Breast epithelium (tissue), 4 donors: ENCODE results near the gene ITPRID1. TPM values are rescaled to one million over a fixed set of nuclear protein-coding genes. Genes with fewer than 3 reads are reported as not detected.

ENCODE experiments used
- DNase-seq, 2 donors: peaks; one replicate each; pipeline ENCODE4 v3.0.0-alpha.2; 2019; ENCODE audit warnings: low spot score in 2 of 2
- H3K27ac ChIP-seq, 2 donors: fragments of 200-600 bp; sonication (generic) in 1 of 2; one replicate each; pipeline ENCODE4 v1.5.1; 2016 to 2019; ENCODE audit warnings: mild to moderate bottlenecking in 1 of 2
- H3K27me3 ChIP-seq, 2 donors: fragments of 200-600 bp; sonication (generic) in 1 of 2; one replicate each; pipeline versions ENCODE4 v1.5.1 to v1.6.0; 2017 to 2019; ENCODE audit warnings: control low read depth in 1 of 2, mild to moderate bottlenecking in 1 of 2
- H3K36me3 ChIP-seq: fragments of 200-600 bp; one replicate; pipeline ENCODE4 v1.5.1; 2019
- H3K4me1 ChIP-seq, 2 donors: fragments of 200-600 bp; sonication (generic); one replicate each; pipeline ENCODE4 v1.5.1; 2016 to 2019; ENCODE audit warnings: control low read depth in 1 of 2
- H3K4me3 ChIP-seq, 3 donors: fragments of 200-600 bp; sonication (generic); 1 replicate in 2 of 3; 2 replicates in 1 of 3; pipeline ENCODE4 v1.5.1; 2016 to 2019; ENCODE audit warnings: mild to moderate bottlenecking in 3 of 3, moderate library complexity in 2 of 3
- H3K9me3 ChIP-seq, 2 donors: fragments of 200-600 bp; sonication (generic) in 1 of 2; one replicate each; pipeline ENCODE4 v1.5.1; 2016 to 2019; ENCODE audit warnings: control low read depth in 1 of 2
- CTCF ChIP-seq, 3 donors: fragments of 450-650 bp; IDR thresholded peaks; one replicate each; pipeline ENCODE4 v1.5.1; 2016 to 2017; ENCODE audit warnings: antibody characterized with exemption in 3 of 3, mild to moderate bottlenecking in 3 of 3, moderate library complexity in 3 of 3
- POLR2A ChIP-seq: fragments of 450-650 bp; IDR thresholded peaks from one replicate; pipeline ENCODE4 v1.6.1; 2016; ENCODE audit warnings: antibody characterized with exemption, mild to moderate bottlenecking, moderate library complexity
- POLR2AphosphoS5 ChIP-seq, 3 donors: sonication (generic); formaldehyde crosslinking; IDR thresholded peaks; one replicate each; pipeline ENCODE4 v1.6.1; 2017; ENCODE audit warnings: antibody characterized with exemption in 3 of 3
- intact Hi-C: fragments of 100-400 bp; cut with DNase I; formaldehyde crosslinking; loops from one replicate; pipeline ENCODE4 v1.15.1; 2023; ENCODE audit warnings: low total_unique reads
- total RNA-seq, 3 donors: library from RNA; depleted of rRNA; stranded (reverse); fragments of >200 nt; gene quantifications; one replicate each; pipeline ENCODE4 v1.1.0, GENCODE V29; 2016

The ITPRID1 gene
- total RNA-seq, 3 donors from 2014 or later = 1.6 to 2.6 TPM; not detected in 1

DNA sequence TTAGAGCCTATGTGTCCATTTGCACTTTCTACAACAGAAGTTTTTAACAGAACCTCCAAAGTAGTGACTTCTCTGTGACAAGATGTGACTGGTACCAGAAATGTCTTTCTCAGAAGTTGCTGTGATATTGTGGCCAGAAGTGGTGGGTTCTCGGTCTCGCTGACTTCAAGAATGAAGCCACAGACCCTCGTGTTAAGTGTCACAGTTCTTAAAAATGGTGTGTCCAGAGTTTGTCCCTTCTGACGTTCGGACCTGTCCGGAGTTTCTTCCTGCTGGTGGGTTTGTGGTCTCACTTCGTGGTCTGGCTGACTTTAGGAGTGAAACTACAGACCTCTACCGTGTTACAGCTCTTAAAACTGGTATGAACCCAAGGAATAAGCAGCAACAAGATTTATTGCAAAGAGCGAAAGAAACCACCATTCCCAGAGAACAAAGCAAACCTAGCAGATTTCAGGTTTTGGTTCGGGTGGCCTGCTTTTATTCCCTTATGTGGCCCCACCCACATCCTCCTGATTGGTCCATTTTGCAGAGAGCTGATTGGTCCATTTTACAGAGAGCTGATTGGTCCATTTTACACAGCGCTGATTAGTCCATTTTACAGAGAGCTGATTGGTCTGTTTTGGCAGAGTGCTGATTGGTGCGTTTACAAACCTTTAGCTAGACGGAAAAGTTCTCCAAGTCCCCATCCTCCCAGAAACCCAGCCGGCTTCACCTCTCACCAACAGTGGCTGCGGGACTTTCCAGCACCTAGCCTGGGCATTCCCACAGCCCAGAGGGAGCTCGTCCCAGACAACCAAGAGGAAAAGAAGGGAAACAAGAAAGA lies 3.0 kb downstream of the ITPRID1 start:
- Histone ChIP-seq H3K36me3 (no peaks in the 10 kb centered on the region), H3K4me1 (no peaks in the 10 kb centered on the region), H3K9me3 (no peaks in the 10 kb centered on the region), H3K27ac (no peak overlapping the region), H3K27me3 (no peaks in the 10 kb centered on the region), H3K4me3 (no peak overlapping the region)
- intact Hi-C loops = no loop called here
- no peak for DNase-seq
- TF ChIP-seq POLR2A (no peak), CTCF (IDR thresholded peaks at IDR 0.05) (no peak), POLR2AphosphoS5 (IDR thresholded peaks at IDR 0.05) (no peak)

- H3K9me3 ChIP-seq = no peaks in the 10 kb centered on the region
- no peak for TF ChIP-seq POLR2AphosphoS5 (IDR thresholded peaks at IDR 0.05)
- TF ChIP-seq CTCF (IDR thresholded peaks at IDR 0.05) = no peak
- TF ChIP-seq POLR2A = no peak
- H3K27me3 ChIP-seq = no peaks in the 10 kb centered on the region
- no peak overlapping the region for H3K4me3 ChIP-seq
- H3K36me3 ChIP-seq = no peaks in the 10 kb centered on the region
- H3K4me1 ChIP-seq = no peaks in the 10 kb centered on the region
- H3K27ac ChIP-seq = no peak overlapping the region
- DNase-seq = no peak
- intact Hi-C loops = no loop called here
These were observed 3.6 kb downstream of the ITPRID1 start for GRCh38 chr7:31517513-31517912.

DNA sequence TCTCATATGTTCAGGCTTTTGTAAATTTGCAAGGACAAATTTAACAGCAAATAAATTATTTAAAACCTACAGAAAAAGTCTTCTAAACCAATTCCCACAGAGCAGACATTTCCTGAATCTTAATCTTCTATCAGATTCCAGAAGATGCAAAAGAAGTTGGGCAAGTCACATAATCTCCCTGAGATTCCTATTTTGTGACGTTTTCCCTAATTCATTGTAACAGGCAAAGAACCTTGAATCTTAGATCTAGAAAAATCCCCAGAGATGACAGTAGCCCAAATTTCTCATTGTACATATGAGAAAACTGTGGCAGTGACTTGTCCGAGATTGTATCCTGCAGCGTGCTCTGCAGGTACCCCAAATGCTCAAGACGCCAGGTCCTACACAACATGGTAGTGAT lies 4.9 kb downstream of the ITPRID1 start:
- DNase-seq = no peak
- H3K4me1 ChIP-seq = no peaks in the 10 kb centered on the region
- intact Hi-C loops = no loop called here
- H3K4me3 ChIP-seq = no peak overlapping the region
- H3K36me3 ChIP-seq = no peaks in the 10 kb centered on the region
- no peaks in the 10 kb centered on the region for H3K9me3 ChIP-seq
- no peaks in the 10 kb centered on the region for H3K27me3 ChIP-seq
- no peak for TF ChIP-seq POLR2AphosphoS5 (IDR thresholded peaks at IDR 0.05)
- no peak for TF ChIP-seq POLR2A
- no peak overlapping the region for H3K27ac ChIP-seq

- no peaks in the 10 kb centered on the region for H3K36me3 ChIP-seq
- H3K4me3 ChIP-seq = no peak overlapping the region
- no peaks in the 10 kb centered on the region for H3K4me1 ChIP-seq
- H3K9me3 ChIP-seq = no peaks in the 10 kb centered on the region
- TF ChIP-seq CTCF (IDR thresholded peaks at IDR 0.05) (no peak), POLR2A (no peak), POLR2AphosphoS5 (IDR thresholded peaks at IDR 0.05) (no peak)
- no peak for DNase-seq
- intact Hi-C loops = no loop called here
- H3K27ac ChIP-seq = no peak overlapping the region
- no peaks in the 10 kb centered on the region for H3K27me3 ChIP-seq
These were observed 7.6 kb downstream of the ITPRID1 start for GRCh38 chr7:31521336-31522010.

- H3K9me3 ChIP-seq = no peaks in the 10 kb centered on the region
- no peak overlapping the region for H3K4me3 ChIP-seq
- H3K27ac ChIP-seq = no peak overlapping the region
- intact Hi-C loops = no loop called here
- TF ChIP-seq POLR2AphosphoS5 (IDR thresholded peaks at IDR 0.05) = no peak
- TF ChIP-seq CTCF (IDR thresholded peaks at IDR 0.05) = no peak
- no peaks in the 10 kb centered on the region for H3K4me1 ChIP-seq
- H3K36me3 ChIP-seq = no peaks in the 10 kb centered on the region
- no peaks in the 10 kb centered on the region for H3K27me3 ChIP-seq
- DNase-seq = no peak
These were observed 13.0 kb downstream of the ITPRID1 start for GRCh38 chr7:31526864-31527263.
